WTC11 (cell line): ENCODE measurements around the gene KCNIP1. TPM values are rescaled to one million over a fixed set of nuclear protein-coding genes. Genes with fewer than 3 reads are reported as not detected.

Source experiments
- ATAC-seq: fragments of 200-7000 bp; cut with Tn5 transposase; 2 replicates; pipeline ENCODE4 v1.10.0; 2021; ENCODE audit warnings: mild to moderate bottlenecking, moderate library complexity
- CTCF ChIA-PET: fragments of 300-600 bp; sonication (Branson Sonifier 250); formaldehyde crosslinking; loops from one replicate; lab custom pipeline; 2021; ENCODE audit warnings: antibody characterized with exemption; lab: Charles Lee
- POLR2A ChIA-PET: fragments of 350-600 bp; sonication (Branson Sonifier 250); formaldehyde crosslinking; loops from one replicate; lab custom pipeline; 2021; ENCODE audit warnings: antibody characterized with exemption; lab: Charles Lee
- DNase-seq: peaks from one replicate; pipeline ENCODE4 v3.0.0; 2021; ENCODE audit warnings: low spot score
- H3K27ac Mint-ChIP-seq: 2 replicates; pipeline ENCODE4 v1.8.0; 2021; ENCODE audit warnings: mixed read lengths
- H3K27me3 Mint-ChIP-seq: 2 replicates; pipeline ENCODE4 v1.8.0; 2021; ENCODE audit warnings: low read depth, mild to moderate bottlenecking, moderate library complexity, mixed read lengths
- H3K36me3 Mint-ChIP-seq: 2 replicates; pipeline ENCODE4 v1.8.0; 2021; ENCODE audit warnings: mixed read lengths
- H3K4me1 Mint-ChIP-seq: 2 replicates; pipeline ENCODE4 v1.8.0; 2022; ENCODE audit warnings: mixed read lengths
- H3K4me3 Mint-ChIP-seq: 2 replicates; pipeline ENCODE4 v1.8.0; 2021; ENCODE audit warnings: mild to moderate bottlenecking, moderate library complexity, mixed read lengths
- H3K9me3 Mint-ChIP-seq: 2 replicates; pipeline ENCODE4 v1.8.0; 2021; ENCODE audit warnings: mixed read lengths
- ESRRA ChIP-seq: sonication (generic); formaldehyde crosslinking; IDR thresholded peaks from 2 replicates; pipeline ENCODE4 v1.8.1; 2022; ENCODE audit warnings: mild to moderate bottlenecking, missing genetic modification reagents, borderline replicate concordance
- ETV6 ChIP-seq: sonication (generic); formaldehyde crosslinking; IDR thresholded peaks from 2 replicates; pipeline ENCODE4 v1.8.1; 2022; ENCODE audit warnings: mild to moderate bottlenecking, missing genetic modification reagents
- FOXP4 ChIP-seq: sonication (generic); formaldehyde crosslinking; IDR thresholded peaks from 2 replicates; pipeline ENCODE4 v1.8.0; 2022; ENCODE audit warnings: mild to moderate bottlenecking, missing genetic modification reagents
- GTF2I ChIP-seq: fragments of 250-450 bp; sonication (Bioruptor Pico); conservative IDR thresholded peaks from 2 replicates; pipeline ENCODE4 v1.4.0; 2021; ENCODE audit warnings: mild to moderate bottlenecking
- HMGA2 ChIP-seq: fragments of 250-450 bp; sonication (Bioruptor Pico); IDR thresholded peaks from 2 replicates; pipeline ENCODE4 v1.4.0; 2021; ENCODE audit warnings: mild to moderate bottlenecking, moderate library complexity
- MAX ChIP-seq: sonication (generic); formaldehyde crosslinking; IDR thresholded peaks from 2 replicates; pipeline ENCODE4 v1.8.0; 2022; ENCODE audit warnings: mild to moderate bottlenecking, missing genetic modification reagents
- MLX ChIP-seq: sonication (generic); formaldehyde crosslinking; IDR thresholded peaks from 2 replicates; pipeline ENCODE4 v1.8.1; 2023; ENCODE audit warnings: mild to moderate bottlenecking, missing genetic modification reagents, moderate library complexity
- MXD4 ChIP-seq: fragments of 250-450 bp; sonication (Bioruptor Pico); IDR thresholded peaks from 2 replicates; pipeline ENCODE4 v1.8.0; 2021; ENCODE audit warnings: mild to moderate bottlenecking, moderate library complexity, borderline replicate concordance
- NFE2L1 ChIP-seq: sonication (generic); formaldehyde crosslinking; IDR thresholded peaks from 2 replicates; pipeline ENCODE4 v1.8.1; 2023; ENCODE audit warnings: missing genetic modification reagents
- RORB ChIP-seq: fragments of 250-450 bp; sonication (Bioruptor Pico); IDR thresholded peaks from 2 replicates; pipeline ENCODE4 v1.9.0; 2021; ENCODE audit warnings: mild to moderate bottlenecking
- SMAD3 ChIP-seq: sonication (generic); formaldehyde crosslinking; IDR thresholded peaks from 2 replicates; pipeline ENCODE4 v1.8.0; 2022; ENCODE audit warnings: missing genetic modification reagents, mild to moderate bottlenecking, borderline replicate concordance
- SOX15 ChIP-seq: fragments of 250-450 bp; sonication (Bioruptor Pico); IDR thresholded peaks from 2 replicates; pipeline ENCODE4 v1.9.0; 2021; ENCODE audit warnings: mild to moderate bottlenecking
- SP1 ChIP-seq: sonication (generic); formaldehyde crosslinking; conservative IDR thresholded peaks from 2 replicates; pipeline ENCODE4 v1.8.1; 2022; ENCODE audit warnings: missing genetic modification reagents
- TEAD1 ChIP-seq: sonication (generic); formaldehyde crosslinking; IDR thresholded peaks from 2 replicates; pipeline ENCODE4 v1.8.0; 2022; ENCODE audit warnings: mild to moderate bottlenecking, missing genetic modification reagents
- ZNF121 ChIP-seq: sonication (generic); formaldehyde crosslinking; IDR thresholded peaks from 2 replicates; pipeline ENCODE4 v1.8.0; 2023; ENCODE audit warnings: missing genetic modification reagents
- ZNF263 ChIP-seq: sonication (generic); formaldehyde crosslinking; IDR thresholded peaks from 2 replicates; pipeline ENCODE4 v1.8.1; 2022; ENCODE audit warnings: low read depth, mild to moderate bottlenecking, moderate library complexity, missing genetic modification reagents
- ZNF396 ChIP-seq: fragments of 250-450 bp; sonication (Bioruptor Pico); IDR thresholded peaks from 2 replicates; pipeline ENCODE4 v1.8.0; 2021; ENCODE audit warnings: mild to moderate bottlenecking, moderate library complexity, borderline replicate concordance
- ZNF512 ChIP-seq: sonication (generic); formaldehyde crosslinking; IDR thresholded peaks from 2 replicates; pipeline ENCODE4 v1.8.1; 2022; ENCODE audit warnings: missing genetic modification reagents, borderline replicate concordance
- ZSCAN18 ChIP-seq: fragments of 250-450 bp; sonication (Bioruptor Pico); IDR thresholded peaks from 2 replicates; pipeline ENCODE4 v2.1.2; 2022; ENCODE audit warnings: mild to moderate bottlenecking, moderate library complexity
- total RNA-seq: library from RNA; stranded (reverse); gene quantifications from 3 replicates; pipeline ENCODE4 v1.2.3, GENCODE V29; 2021

KCNIP1 gene
- total RNA-seq, 1 experiment from 2014 or later = 0.59 TPM

GRCh38 chr5:170528976-170529375 lies 25.2 kb downstream of the KCNIP1 start (continued):
- TF ChIP-seq ZNF512 (CRISPR knock-in tag) (no peak), NFE2L1 (CRISPR knock-in tag) (no peak), ZNF263 (CRISPR knock-in tag) (no peak), ZSCAN18 (CRISPR knock-in tag) (no peak)

- POLR2A ChIA-PET = interaction anchor here (0.6 kb wide), 1 partner anchor 22 kb away, joined by 3 read pairs; no protein-coding TSS in a partner anchor
- Mint-ChIP-seq H3K36me3 (no peaks in the 10 kb centered on the region), H3K4me1 (peaks cover 24% of the 10 kb centered on the region), H3K27me3 (no peaks in the 10 kb centered on the region), H3K27ac (0 out of 2 replicates have a peak overlapping the region, but pooled peaks have one; percentile 4), H3K9me3 (no peaks in the 10 kb centered on the region), H3K4me3 (no peak overlapping the region)
- TF ChIP-seq TEAD1 (CRISPR knock-in tag) (no peak), SOX15 (CRISPR knock-in tag) (no peak), SP1 (CRISPR knock-in tag) (no peak), MXD4 (CRISPR knock-in tag) (no peak), RORB (no peak)
- CTCF ChIA-PET = no interaction called here
- DNase-seq (no peak), ATAC-seq (no peak)
Measured at GRCh38 chr5:170532935-170533334, 29.1 kb downstream of the KCNIP1 start.

GRCh38 chr5:170533383-170533782 lies 29.6 kb downstream of the KCNIP1 start:
- H3K4me1 Mint-ChIP-seq = peaks cover 24% of the 10 kb centered on the region
- no peaks in the 10 kb centered on the region for H3K9me3 Mint-ChIP-seq
- no peak overlapping the region for H3K27ac Mint-ChIP-seq
- DNase-seq (no peak), ATAC-seq (no peak)
- no peaks in the 10 kb centered on the region for H3K27me3 Mint-ChIP-seq
- TF ChIP-seq HMGA2 (no peak), ZNF396 (CRISPR knock-in tag) (no peak), MAX (no peak), ESRRA (CRISPR knock-in tag) (no peak)
- ChIA-PET POLR2A (no interaction called here), CTCF (no interaction called here)
- H3K36me3 Mint-ChIP-seq = no peaks in the 10 kb centered on the region
- no peak overlapping the region for H3K4me3 Mint-ChIP-seq

- Mint-ChIP-seq H3K27ac (no peak overlapping the region), H3K27me3 (no peaks in the 10 kb centered on the region), H3K9me3 (no peaks in the 10 kb centered on the region), H3K4me1 (peaks cover 24% of the 10 kb centered on the region), H3K36me3 (no peaks in the 10 kb centered on the region), H3K4me3 (no peak overlapping the region)
- ChIA-PET POLR2A (no interaction called here), CTCF (interaction anchor here (1.0 to 1.8 kb wide), 3 partner anchors 25 to 90 kb away, joined by 3 to 5 read pairs (median 3); no protein-coding TSS in a partner anchor)
- TF ChIP-seq MLX (CRISPR knock-in tag) = no peak
- 0 out of 2 replicates have a peak, but pooled peaks have one; percentile 40 for TF ChIP-seq ZNF121 (CRISPR knock-in tag)
- ATAC-seq (peak; percentile 58), DNase-seq (no peak)
Measured at GRCh38 chr5:170534177-170534576, 30.4 kb downstream of the KCNIP1 start.

- Mint-ChIP-seq H3K9me3 (no peaks in the 10 kb centered on the region), H3K27me3 (no peaks in the 10 kb centered on the region), H3K4me3 (no peak overlapping the region), H3K27ac (no peak overlapping the region), H3K4me1 (peaks cover 24% of the 10 kb centered on the region)
- no peak for ATAC-seq
- DNase-seq = no peak
- ChIA-PET CTCF (interaction anchor here (1.0 to 1.8 kb wide), 4 partner anchors 26 to 563 kb away, joined by 3 to 5 read pairs (median 4); no protein-coding TSS in a partner anchor), POLR2A (interaction anchor here (0.7 kb wide), 1 partner anchor 20 kb away, joined by 3 read pairs; no protein-coding TSS in a partner anchor)
- TF ChIP-seq ETV6 (no peak), FOXP4 (no peak), SMAD3 (no peak), GTF2I (CRISPR knock-in tag) (no peak)
- TF ChIP-seq, all 79 proteins: peak for 0
- no peaks in the 10 kb centered on the region for H3K36me3 Mint-ChIP-seq
Measured at GRCh38 chr5:170534941-170535340, 31.1 kb downstream of the KCNIP1 start.
